Effector CD8-positive, alpha-beta T cell (primary cell): ENCODE results near the gene PAPPA2.

Source experiments
- DNase-seq: peaks from one replicate; lab custom pipeline; 2025; lab: John Stamatoyannopoulos, UW

The PAPPA2 gene

DNA sequence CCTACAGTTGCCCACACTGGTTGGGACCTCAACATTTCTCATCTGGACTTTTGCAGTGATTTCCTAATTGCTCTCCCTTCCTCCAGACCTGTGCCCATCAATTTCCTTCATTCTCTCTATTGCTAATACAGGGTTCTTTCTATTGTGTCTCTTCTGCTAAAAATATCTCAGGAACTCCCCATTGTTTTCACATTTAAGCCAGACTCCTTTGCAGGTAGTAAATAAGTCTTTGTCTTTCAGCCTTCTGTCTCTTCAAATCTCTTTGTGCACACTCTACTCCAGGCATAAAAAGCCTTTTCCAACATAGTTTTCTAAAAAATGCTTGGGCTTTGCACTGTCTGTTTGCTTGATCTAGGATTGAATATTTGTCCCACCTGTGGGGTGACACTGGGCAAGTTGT, 340.6 kb downstream of the PAPPA2 start:
- DNase-seq = no peak

GRCh38 chr1:176809292-176809691, 346.3 kb downstream of the PAPPA2 start:
- no peak for DNase-seq

- DNase-seq = no peak
Measured at GRCh38 chr1:176811511-176812288, 348.7 kb downstream of the PAPPA2 start.

DNA sequence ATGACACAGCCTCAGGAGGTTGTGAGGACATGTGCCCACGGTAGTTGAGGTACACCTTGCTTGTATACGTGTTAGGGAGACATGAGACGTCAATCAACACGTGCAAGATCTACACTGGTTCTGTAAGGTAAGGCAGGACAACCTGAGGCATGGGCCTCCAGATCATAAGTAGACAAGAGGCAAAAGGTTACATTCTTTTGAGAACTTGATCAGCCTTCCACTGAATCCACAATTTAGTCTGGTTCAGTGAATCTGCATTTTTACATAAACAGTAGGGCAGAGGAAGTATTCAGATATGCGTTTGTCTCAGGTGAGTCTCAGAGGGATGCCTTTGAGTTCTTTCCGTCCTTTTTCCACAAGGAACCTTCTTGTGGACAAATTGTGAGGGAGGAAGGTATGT, 352.6 kb downstream of the PAPPA2 start:
- DNase-seq = no peak

DNA sequence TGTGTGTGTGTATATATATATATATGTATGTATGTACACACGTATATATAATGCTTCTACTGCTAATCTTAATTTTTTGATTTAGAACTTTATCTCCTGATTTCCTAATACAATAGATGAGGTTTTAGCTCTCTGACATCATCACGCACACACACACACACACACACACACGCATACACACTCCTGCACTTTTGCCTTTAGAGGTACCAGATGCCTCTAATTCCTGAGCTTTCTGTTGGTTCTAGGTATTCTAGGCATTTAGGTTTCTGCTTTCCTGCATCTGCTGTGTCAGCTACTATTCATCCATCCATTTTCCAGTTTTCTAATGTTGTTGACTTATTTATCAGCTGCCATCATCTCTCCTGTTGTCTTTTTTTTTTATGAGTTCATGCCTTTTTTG, 353.3 kb downstream of the PAPPA2 start:
- DNase-seq = no peak

- no peak for DNase-seq
Measured at GRCh38 chr1:176820391-176821031, 357.5 kb downstream of the PAPPA2 start.

DNA sequence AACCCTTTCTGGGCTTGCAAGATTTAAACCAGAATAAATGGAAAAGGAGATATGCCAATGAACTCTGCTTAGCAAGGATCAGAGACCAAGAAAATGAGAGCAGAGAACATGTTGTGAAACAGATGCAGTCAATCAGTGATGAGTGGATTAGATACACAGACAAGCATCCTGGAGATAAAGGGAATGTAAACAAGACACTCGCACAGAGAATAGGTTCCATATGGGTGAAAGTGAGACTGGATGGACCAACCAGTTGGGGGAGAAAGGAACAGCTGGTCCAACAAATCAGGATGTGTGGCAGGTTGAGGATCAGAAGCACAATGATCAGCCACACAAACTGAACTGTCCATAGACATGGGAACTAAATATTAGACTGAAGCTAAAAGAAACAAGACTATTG, 363.3 kb downstream of the PAPPA2 start:
- no peak for DNase-seq

DNA sequence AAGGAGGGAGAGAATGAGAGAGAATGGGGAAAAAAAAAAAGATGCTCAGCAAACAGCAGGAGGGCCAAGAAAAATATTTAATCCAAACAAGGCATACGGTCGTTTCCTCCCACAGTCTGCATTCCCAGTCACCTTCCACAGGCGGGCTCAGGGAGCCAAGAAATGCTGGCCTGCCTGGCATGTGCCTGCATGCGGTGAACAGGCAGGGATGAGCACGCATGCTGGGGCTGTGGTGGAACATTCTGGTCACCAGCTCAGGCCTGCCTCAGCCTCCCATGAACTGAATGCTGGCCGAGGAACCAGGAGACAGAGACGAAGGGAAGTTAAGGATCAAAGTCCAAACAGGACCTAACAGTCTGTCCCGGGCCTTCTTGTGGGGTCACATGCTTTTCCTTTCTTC, 366.3 kb downstream of the PAPPA2 start:
- DNase-seq = no peak

DNA sequence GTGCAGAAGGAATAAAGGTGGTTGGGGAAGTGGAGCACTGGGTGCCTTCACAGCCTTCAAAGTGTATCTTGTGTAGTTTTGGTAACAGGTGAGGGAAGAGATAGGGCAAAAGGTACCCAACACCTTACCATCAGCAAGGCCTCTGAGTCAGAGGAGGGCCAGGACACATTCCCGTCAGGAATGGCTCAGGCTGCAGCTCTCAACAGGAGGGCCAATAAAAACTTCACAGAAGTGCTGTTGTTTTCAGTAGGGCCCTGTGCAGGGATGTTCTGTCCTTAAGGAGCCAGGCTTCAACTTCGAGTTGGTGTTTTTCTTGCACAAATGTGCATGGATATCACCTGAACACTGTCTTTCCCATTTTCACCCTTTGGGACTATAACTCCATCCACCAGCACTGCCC, 368.2 kb downstream of the PAPPA2 start:
- DNase-seq = no peak

DNA sequence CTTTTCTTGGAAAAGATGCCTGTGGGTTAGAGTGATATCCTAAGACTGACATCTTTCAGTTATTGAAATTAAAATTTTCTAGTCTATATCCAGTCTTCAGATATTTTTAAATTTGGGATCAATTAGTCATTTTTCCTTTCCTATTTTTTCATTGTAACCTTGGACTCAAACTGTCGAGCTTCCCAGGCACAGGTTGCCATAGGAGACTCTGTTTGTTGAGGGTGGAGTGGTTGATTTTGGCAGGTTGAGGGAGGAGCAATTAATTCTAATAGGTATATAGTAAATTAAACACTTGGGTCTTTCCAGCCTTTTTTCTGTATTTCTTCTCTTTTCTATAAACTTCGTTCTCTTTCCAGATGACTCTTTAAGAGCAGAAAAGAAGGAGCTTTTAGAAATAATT, 374.7 kb downstream of the PAPPA2 start:
- DNase-seq = no peak

DNA sequence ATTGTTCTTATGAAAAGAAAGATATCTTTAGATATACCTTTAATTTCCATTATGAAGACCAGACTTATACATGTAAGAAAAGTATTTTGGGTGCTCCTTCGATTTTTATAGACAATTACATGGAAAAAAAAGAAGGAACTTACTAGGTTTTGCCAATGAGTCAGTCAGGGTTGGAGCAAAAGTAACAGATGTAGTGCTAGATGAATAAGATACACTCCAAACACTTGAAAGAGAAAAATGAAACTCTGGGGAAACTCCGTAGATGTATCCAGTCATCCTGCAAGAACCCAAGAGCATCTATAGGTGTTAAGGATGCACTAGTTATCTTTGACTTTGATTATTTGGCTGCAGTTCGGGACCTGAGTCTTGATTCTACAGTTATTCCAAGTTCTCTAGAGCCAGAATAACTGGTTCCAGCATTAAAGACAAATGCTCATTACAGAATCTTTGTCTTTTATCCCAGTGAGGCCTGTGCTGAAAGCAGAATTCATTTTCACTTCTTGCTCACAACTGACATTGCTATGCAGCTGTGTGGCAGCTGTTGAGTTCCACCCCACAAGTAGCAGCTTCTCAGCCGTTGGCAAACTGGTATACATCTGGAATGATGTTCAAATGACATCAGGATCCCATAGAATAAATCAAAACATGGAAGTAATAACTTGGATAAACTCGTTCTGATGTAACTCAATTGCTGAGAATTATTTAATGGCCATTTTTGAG, 375.5 kb downstream of the PAPPA2 start:
- DNase-seq = no peak

GRCh38 chr1:176839216-176839615, 376.2 kb downstream of the PAPPA2 start:
- DNase-seq = no peak

DNA sequence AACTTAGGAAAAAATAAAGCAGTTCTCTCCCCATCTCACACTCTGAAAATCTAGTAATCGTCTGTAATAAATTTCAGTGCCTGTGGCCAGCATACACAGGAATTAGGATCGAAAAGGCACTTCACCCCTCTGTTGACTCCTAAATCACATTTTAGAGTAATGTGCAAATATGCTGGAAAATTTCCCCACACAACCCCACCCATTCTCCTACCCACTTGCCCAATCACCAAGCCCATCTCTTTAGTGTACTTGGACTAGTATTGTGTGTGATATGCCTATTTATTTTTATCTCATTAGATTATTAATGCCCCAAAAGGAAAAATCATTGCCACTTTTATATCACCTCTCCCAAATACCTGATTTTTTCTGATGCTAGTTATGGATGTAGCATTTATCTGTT, 378.3 kb downstream of the PAPPA2 start:
- no peak for DNase-seq

DNA sequence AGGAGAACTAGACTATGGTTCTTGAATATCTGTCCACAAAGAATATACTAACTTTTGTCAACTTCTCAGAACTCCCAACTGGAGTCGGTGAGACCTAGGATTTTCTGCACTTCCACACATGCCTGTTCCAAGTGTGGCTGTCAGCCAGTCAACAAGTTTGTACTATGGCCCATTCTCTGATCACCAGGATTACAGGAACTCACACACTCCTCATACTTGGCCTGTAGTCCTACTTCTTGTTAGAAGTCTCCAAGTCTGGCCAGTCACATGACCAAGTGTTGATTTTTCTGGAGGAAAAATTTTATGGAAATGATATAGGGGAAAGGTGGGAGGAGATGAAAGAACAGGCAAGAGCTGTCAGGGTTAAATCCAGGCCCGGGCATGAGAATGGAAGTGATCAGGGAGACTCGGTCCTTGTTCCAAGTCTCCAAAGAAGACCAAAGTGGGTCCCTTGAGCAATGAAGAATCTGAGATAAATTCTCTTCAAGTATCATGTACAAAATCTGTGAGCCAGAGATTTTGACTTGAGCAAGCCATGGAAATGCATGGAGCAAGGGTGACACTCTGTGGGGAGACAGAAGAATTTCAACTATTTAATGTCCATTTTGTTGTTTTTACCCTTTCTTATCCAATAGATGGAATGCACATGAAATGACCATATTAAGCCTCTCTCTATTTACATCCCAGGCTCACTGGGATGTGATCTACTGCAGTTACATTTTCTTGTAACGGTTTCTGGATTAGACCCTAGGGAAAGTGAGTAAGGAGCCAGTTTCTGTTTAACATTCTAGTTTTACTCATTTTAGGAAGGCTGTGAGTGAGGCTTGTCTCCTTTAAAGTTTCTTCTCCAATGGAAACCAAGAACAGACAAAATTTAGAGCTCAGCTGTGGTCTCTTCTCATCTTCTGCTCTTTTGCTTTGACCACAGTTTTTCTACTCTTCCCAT, 380.6 kb downstream of the PAPPA2 start:
- no peak for DNase-seq

DNA sequence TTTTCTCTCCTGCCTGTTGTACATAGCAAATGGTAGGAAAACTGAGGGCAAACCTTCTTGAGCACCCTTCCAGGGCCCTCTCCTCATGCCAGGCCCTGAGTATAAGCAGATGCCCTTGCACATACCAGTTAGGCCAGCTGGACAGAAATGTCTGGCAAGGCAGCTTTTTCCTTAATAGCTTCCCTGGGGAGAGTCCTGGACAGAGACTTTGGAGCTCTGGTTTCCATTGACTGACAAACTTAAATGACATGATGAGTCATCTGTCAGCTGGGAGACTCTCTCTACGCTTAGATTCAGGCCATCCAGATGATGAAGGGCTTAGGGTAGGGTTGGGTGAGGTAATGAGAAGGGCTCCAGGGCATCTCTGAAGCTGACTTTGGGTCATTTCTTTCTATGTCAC, 384.1 kb downstream of the PAPPA2 start:
- no peak for DNase-seq

DNA sequence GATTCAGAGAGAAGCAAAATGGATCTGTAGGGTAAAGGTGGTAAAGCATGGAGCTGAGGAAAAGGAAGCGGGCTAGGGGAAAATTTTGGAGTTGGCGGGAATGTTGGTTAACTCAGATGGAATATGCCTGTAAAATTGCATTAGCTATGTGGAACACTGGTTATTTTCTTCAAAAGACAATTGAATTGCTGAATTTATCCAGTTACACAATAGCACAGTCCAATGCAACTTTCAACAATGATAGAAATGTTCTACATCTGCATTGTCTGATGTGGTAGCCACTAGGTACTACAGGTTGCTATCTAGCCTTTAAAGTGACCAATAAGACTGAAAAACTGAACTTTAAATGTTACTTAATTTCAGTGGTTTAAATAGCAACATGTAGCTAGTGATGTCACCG, 386.3 kb downstream of the PAPPA2 start:
- DNase-seq = no peak

DNA sequence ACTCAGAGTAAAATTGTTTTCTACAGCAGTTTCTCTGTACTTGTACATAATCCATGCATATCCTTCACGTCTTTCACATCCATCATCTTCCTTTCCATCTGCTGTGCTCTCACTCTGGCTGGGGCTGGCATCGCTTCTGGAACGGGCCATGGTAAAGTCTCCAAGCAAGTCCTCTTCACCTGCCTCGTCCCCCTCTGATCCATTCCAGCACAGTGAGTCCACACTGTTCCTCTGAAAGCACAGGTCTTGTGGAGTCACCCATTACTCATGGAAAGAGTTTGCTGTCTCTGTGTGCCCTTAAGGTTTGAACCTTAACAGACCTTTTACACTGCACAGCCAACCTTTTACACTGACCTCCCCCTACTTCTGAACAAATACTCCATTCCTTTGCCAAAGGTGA, 387.9 kb downstream of the PAPPA2 start:
- DNase-seq = no peak

DNA sequence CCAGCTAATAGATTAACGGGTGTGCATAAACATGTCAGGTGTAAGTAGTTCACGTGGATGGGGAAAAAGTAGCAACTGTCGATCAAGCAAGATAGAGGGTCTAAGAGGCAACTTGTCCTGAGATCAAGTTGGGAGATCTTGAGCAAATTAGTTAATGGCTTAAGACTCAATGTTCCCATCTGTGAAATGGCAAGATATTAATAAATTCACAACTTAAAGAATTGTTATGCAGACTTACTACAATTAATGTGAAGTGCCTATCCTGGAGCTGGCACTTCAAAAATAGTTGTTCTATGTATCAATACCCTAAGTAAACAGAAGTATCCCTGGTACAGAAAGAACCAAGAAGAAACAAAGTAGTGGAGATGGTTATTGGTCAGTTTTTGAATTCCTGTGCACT, 389.1 kb downstream of the PAPPA2 start:
- DNase-seq = no peak

DNA sequence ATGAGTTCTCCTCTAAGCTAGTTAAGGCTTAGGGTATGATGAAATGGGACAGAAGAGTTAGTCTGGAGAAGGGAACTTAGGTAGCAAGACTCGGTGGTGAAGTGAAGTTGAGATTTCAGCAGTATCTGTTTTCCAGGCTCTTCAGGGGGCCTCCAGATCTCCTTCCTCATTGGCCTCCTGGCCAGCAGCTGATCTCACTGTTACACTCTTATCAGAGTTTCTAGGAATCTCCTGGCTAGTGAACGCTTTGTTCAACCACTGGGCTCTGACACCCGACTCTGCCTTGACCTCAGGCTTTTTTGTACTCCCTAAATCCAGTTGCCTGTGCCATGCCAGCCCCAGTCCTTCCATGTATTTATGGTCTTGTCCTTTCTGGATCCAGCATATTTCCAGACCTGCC, 390.5 kb downstream of the PAPPA2 start:
- DNase-seq = no peak

- no peak for DNase-seq
Measured at GRCh38 chr1:176854121-176854520, 391.1 kb downstream of the PAPPA2 start.

- DNase-seq = no peak
Measured at GRCh38 chr1:176854758-176855745, 392.1 kb downstream of the PAPPA2 start.
